Subcutaneous abdominal adipose tissue (tissue), 5 donors: ENCODE results near the gene KCNIP4.

Experiments
- H3K27ac ChIP-seq: one replicate; pipeline ENCODE4 v1.7.0; 2013; ENCODE audit warnings: low read depth, mild to moderate bottlenecking, inconsistent platforms, low read length, moderate library complexity
- H3K27me3 ChIP-seq, 5 donors: one replicate each; pipeline ENCODE4 v1.7.0; 2013; ENCODE audit warnings: low read length in 5 of 5, inconsistent platforms in 1 of 5; ENCODE audit not compliant: control insufficient read depth in 5 of 5, insufficient read depth in 4 of 5
- H3K36me3 ChIP-seq, 5 donors: one replicate each; pipeline ENCODE4 v1.7.0; 2013; ENCODE audit warnings: low read length in 5 of 5; ENCODE audit not compliant: control insufficient read depth in 5 of 5, insufficient read depth in 5 of 5
- H3K4me1 ChIP-seq, 5 donors: one replicate each; pipeline ENCODE4 v1.7.0; 2013; ENCODE audit warnings: low read length in 5 of 5, mild to moderate bottlenecking in 3 of 5, moderate library complexity in 1 of 5; ENCODE audit not compliant: control insufficient read depth in 5 of 5, insufficient read depth in 5 of 5
- H3K4me3 ChIP-seq, 5 donors: one replicate each; pipeline ENCODE4 v1.7.0; 2013; ENCODE audit warnings: low read length in 5 of 5, low read depth in 1 of 5
- H3K9ac ChIP-seq, 5 donors: one replicate each; pipeline ENCODE4 v1.7.0; 2013; ENCODE audit warnings: low read length in 5 of 5, mild to moderate bottlenecking in 4 of 5, moderate library complexity in 3 of 5
- H3K9me3 ChIP-seq, 5 donors: one replicate each; pipeline ENCODE4 v1.7.0; 2013; ENCODE audit warnings: low read length in 5 of 5; ENCODE audit not compliant: control insufficient read depth in 5 of 5
- donor health status: healthy.
- donor health status: healthy.
- donor health status: healthy.
- donor health status: healthy.
- donor health status: healthy.

KCNIP4 gene

DNA sequence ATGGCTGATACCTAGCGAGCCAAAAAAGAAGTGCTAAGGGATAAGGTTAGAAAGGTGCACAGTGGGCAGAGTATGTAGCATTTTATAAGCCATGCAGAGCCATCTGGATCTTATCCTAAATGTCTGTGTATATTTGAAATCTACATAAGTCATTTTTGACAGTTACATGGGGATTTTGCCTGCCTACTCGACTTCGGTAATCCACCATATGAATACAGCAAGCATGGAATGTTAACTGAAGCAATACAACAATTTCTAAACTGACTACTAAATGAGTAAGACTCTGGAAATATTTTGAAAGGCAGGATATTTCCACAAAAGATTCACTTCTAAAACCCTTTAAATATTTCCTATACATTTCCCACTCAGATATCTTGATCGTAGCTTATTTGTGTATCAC is 122.5 kb downstream of the KCNIP4 start:
- H3K9me3 ChIP-seq: no peaks in the 10 kb centered on the region
- no peaks in the 10 kb centered on the region for H3K4me1 ChIP-seq
- no peak overlapping the region for H3K9ac ChIP-seq
- no peaks in the 10 kb centered on the region for H3K27me3 ChIP-seq
- H3K27ac ChIP-seq: no peak overlapping the region
- no peaks in the 10 kb centered on the region for H3K36me3 ChIP-seq
- no peak overlapping the region for H3K4me3 ChIP-seq

DNA sequence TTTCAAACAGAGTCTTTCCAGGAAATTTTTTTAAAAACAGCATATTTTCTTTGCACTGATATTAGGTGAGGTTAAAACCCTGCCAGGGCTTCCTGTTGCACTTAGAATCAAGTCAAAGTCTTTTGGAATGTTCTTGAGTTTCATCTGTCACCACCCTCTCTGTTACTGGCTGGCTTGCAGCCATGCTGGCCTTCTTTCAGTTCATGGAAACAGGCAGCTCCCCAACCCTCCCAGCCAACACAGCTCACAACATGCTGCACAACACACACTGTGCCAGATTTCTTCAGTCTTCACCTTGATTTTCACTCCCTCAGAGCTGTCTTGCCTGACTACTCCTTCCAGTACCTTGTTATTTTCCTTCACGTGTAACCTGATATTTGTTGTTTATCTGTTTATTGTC is 129.5 kb downstream of the KCNIP4 start:
- H3K36me3 ChIP-seq: no peaks in the 10 kb centered on the region
- H3K4me1 ChIP-seq: peaks cover 0 to 4% (median 0%) of the 10 kb centered on the region in 5 donors
- H3K27me3 ChIP-seq: no peaks in the 10 kb centered on the region
- no peak overlapping the region for H3K27ac ChIP-seq
- H3K9ac ChIP-seq: no peak overlapping the region
- peaks cover 0 to 4% (median 2%) of the 10 kb centered on the region in 5 donors for H3K9me3 ChIP-seq
- no peak overlapping the region for H3K4me3 ChIP-seq

DNA sequence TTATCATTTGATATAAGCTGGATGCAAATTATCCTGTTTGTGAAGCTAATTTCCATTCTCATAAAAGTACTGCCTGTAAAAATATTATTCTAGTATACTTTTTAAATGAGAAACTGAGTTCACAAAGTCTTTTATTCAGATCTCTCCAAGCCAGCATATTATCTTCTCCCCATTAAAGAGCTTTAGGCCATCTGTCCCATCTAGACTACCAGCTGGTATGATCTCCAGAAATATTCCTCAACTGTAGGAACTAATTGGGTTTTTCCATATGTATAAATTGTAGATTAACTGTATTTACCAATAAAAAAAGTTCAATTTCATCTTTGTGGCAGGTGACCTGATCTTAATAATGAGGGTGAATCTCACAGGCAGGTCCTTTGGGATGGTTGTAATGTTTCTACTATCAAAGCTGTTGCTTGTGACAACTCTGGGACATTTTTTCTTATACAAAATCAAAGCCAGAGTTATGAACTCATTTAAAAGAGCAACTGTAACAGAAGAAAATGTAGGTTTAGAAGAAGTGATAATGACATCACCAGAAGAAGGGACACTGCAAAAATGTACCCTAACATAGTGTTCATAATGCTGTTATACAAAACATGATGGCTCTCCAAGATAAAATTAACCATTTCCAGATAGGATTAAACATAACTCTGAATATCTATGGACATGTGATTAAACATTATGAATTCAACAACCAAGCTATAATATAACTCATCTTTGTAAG is 132.8 kb downstream of the KCNIP4 start:
- peaks cover 0 to 12% (median 0%) of the 10 kb centered on the region in 5 donors for H3K4me1 ChIP-seq
- no peaks in the 10 kb centered on the region for H3K27me3 ChIP-seq
- H3K9ac ChIP-seq: no peak overlapping the region
- no peaks in the 10 kb centered on the region for H3K36me3 ChIP-seq
- no peak overlapping the region for H3K4me3 ChIP-seq
- H3K9me3 ChIP-seq: peaks cover 0 to 4% (median 2%) of the 10 kb centered on the region in 5 donors
- no peak overlapping the region for H3K27ac ChIP-seq

DNA sequence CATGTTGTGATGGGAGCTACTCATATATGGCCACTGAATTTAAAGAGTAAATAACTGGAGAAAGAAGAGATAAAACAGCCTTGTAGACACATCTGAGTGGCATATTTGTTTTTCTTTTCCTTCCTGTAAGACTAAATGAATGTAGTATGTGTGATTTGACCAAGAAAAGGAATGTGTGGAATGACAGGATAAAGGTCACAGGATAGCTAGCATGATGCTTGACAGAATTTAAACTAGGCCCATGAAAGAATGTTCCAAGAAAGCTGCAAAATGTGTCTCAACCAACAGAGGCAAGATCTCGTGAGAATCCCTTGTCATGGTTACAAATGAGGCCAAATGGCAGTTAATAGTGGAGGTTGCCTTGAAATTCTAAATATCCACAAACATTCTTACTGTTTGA is 137.0 kb downstream of the KCNIP4 start:
- H3K4me1 ChIP-seq: peaks cover 0 to 7% (median 0%) of the 10 kb centered on the region in 5 donors
- H3K4me3 ChIP-seq: no peak overlapping the region
- no peaks in the 10 kb centered on the region for H3K9me3 ChIP-seq
- no peaks in the 10 kb centered on the region for H3K36me3 ChIP-seq
- H3K27me3 ChIP-seq: no peaks in the 10 kb centered on the region
- H3K27ac ChIP-seq: no peak overlapping the region
- H3K9ac ChIP-seq: no peak overlapping the region

DNA sequence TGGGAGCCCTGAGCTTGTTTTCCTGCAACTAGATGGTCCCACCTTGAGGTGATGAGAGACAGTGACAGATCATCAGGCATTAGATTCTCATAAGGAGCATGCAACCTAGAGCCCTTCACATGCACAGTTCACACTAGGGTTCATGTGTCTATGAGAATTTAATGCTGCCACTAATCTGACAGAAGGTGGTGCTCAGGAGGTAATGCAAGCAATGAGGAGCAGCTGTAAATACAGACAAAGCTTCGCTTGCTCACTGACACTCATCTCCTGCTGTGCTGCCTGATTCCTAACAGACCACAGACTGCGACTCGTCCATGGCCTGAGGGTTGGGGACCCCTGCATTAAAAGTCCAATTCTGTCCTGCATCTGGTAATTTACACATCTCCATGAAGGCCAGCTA is 141.6 kb downstream of the KCNIP4 start:
- Histone ChIP-seq H3K9me3 (no peaks in the 10 kb centered on the region), H3K4me1 (peaks cover 0 to 7% (median 0%) of the 10 kb centered on the region in 5 donors), H3K9ac (no peak overlapping the region), H3K36me3 (no peaks in the 10 kb centered on the region), H3K27me3 (no peaks in the 10 kb centered on the region), H3K27ac (no peak overlapping the region), H3K4me3 (no peak overlapping the region)

DNA sequence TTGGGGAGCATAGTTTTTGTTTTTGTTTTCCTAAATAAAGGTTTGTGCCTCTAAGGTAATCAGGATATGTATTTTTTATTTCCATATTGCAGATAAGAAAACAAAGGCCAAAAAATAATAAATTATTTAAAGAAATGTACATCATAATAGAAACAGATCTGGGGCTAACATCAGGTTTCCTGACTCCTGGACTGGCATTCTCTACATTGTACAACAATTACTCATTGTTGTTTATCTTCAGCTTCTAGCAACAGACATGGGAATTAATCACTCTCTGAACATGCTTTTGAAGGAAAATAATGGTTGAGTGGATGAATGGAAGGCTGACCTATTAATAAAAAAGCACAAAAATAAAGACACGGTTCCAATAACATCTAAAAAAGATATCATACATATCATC is 146.2 kb downstream of the KCNIP4 start:
- H3K36me3 ChIP-seq: no peaks in the 10 kb centered on the region
- H3K9ac ChIP-seq: no peak overlapping the region
- no peaks in the 10 kb centered on the region for H3K4me1 ChIP-seq
- no peak overlapping the region for H3K27ac ChIP-seq
- H3K9me3 ChIP-seq: no peaks in the 10 kb centered on the region
- H3K4me3 ChIP-seq: no peak overlapping the region
- H3K27me3 ChIP-seq: no peaks in the 10 kb centered on the region

DNA sequence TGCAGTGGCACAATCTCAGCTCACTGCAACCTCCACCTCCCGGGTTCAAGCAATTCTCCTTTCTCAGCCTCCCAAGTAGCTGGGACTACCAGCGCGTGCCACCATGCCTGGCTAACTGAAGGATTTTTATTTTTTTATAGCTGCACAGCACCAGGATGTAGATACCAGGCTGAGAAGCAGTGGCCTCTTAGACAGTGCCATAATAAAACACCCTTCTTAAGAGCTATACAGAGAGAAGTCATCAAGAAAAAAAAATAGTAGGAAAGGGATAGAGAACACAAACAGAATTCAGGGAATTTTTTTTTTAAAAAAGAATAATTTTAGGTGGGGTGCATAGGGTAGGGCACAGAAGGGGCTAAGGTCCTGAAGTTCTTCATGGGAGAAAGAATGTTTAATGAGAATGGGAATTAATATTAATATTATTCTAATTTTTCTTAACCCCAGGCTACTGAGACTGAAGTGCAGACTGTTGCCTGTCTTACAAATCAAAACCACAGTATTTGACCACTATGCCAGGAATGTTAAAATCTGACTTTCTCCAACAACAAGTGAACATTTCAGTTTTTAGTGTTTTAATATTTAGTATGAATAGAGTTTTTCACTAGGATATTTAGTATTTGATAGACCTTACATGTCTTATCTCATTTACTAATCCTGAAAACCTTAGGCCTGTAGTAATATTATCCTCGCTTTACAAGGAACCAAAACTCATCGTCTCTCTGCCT is 146.7 kb downstream of the KCNIP4 start:
- Histone ChIP-seq H3K4me1 (no peaks in the 10 kb centered on the region), H3K27ac (no peak overlapping the region)

DNA sequence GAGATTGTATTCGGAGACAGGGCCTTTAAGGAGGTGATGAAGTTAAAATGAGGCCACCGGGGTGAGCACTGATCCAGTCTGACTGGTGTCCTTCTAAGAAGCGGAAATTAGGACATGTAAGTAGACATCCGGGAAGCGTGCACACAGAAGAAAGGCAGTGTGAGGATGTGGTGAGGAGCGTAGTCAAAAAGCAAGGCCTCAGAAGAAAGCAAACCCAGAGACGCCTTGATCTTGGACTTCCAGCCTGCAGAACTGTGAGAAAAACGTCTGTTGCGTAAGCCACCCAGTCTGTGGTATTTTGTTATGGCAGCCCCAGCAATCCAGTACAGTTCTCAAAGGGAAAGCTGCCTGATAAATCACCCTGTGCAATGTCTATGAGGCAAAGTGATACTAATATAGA is 153.5 kb downstream of the KCNIP4 start:
- Histone ChIP-seq H3K27me3 (no peaks in the 10 kb centered on the region), H3K4me3 (no peak overlapping the region), H3K9me3 (peaks cover 0 to 4% (median 0%) of the 10 kb centered on the region in 5 donors), H3K9ac (no peak overlapping the region), H3K36me3 (no peaks in the 10 kb centered on the region), H3K27ac (no peak overlapping the region), H3K4me1 (no peaks in the 10 kb centered on the region)

More for the DNA sequence above, 146.7 kb downstream of the KCNIP4 start:
- no peak overlapping the region for H3K9ac ChIP-seq
- no peaks in the 10 kb centered on the region for H3K27me3 ChIP-seq
- H3K36me3 ChIP-seq: no peaks in the 10 kb centered on the region
- H3K4me3 ChIP-seq: no peak overlapping the region
- no peaks in the 10 kb centered on the region for H3K9me3 ChIP-seq

DNA sequence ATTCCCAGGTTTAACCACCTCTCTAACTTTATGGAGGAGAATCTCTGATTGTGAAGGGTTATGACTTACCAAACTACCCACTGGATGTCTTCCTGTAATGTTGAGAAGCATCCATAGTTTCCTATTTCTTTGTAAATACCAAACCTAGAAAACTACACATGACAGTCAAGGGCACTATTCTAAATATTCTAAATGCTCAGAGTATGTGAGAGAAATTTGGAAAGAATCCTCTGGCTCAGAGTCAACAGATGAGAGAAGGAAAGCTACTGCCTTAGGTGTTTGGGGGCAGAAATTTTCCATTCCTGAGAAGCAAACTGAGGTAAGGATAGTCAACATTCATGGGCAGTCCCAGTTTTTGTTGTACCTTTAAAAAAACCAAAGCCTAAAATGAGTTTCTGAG is 155.8 kb downstream of the KCNIP4 start:
- H3K9me3 ChIP-seq: peaks cover 0 to 4% (median 0%) of the 10 kb centered on the region in 5 donors
- no peaks in the 10 kb centered on the region for H3K27me3 ChIP-seq
- H3K36me3 ChIP-seq: no peaks in the 10 kb centered on the region

DNA sequence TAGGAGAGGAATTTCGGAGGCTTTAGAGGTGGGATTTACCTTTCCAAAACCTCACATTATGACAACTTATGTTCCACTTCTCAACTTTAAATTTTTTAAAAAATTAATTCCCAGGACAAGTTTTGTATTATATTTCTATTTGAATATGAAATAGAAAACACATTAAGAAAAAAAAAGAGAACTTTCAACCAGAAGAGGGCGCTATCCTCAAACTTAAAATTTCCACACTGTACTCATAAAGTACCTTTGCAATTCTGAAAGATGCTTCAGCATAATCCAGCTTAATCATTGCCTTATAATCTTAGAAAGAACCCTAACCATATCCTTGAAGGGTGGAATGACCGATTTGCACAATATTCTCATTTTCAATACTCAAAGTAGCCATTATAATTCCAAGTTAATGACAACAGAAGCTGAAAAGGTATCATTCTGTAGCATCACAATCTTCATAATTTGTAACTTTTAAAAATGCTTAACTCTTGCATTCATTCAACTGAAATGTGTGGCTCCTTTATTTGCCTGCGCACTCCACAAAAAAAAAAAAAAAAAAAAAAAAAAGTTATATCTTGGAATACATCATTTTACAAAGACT is 158.0 kb downstream of the KCNIP4 start:
- Histone ChIP-seq H3K9ac (no peak overlapping the region), H3K4me3 (no peak overlapping the region), H3K4me1 (no peaks in the 10 kb centered on the region), H3K36me3 (no peaks in the 10 kb centered on the region), H3K27me3 (no peaks in the 10 kb centered on the region), H3K9me3 (peaks cover 0 to 4% (median 0%) of the 10 kb centered on the region in 5 donors), H3K27ac (no peak overlapping the region)

More for the DNA sequence above, 155.8 kb downstream of the KCNIP4 start:
- Histone ChIP-seq H3K4me1 (no peaks in the 10 kb centered on the region), H3K4me3 (no peak overlapping the region), H3K9ac (no peak overlapping the region), H3K27ac (no peak overlapping the region)
